ENCODE data around the gene RNF215.

DNA sequence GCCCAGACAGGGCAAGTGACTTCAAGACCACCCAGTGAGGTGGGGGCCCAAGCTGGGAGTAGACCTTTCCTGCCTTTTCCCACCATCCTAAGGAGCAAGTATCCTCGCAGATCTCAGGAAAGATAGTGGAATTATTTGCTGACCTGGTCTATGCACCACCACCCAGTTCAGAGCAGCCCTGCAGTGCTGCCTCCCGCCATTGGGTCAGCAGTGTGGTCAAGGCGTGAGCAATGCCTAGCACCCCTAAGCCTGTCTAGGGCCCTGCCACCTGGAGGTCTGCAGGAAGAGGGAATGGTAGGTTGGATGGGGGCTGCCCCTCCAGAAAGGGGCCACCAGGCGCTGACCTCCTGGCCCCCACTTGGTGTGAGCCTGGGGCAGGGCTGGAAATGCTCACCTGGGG, 44.9 kb upstream of the RNF215 start:
- TF ChIP-seq, protein P1, sequence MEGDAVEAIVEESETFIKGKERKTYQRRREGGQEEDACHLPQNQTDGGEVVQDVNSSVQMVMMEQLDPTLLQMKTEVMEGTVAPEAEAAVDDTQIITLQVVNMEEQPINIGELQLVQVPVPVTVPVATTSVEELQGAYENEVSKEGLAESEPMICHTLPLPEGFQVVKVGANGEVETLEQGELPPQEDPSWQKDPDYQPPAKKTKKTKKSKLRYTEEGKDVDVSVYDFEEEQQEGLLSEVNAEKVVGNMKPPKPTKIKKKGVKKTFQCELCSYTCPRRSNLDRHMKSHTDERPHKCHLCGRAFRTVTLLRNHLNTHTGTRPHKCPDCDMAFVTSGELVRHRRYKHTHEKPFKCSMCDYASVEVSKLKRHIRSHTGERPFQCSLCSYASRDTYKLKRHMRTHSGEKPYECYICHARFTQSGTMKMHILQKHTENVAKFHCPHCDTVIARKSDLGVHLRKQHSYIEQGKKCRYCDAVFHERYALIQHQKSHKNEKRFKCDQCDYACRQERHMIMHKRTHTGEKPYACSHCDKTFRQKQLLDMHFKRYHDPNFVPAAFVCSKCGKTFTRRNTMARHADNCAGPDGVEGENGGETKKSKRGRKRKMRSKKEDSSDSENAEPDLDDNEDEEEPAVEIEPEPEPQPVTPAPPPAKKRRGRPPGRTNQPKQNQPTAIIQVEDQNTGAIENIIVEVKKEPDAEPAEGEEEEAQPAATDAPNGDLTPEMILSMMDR (conservative IDR thresholded peaks at IDR 0.05): no peak
- no peak for TF ChIP-seq EZH2 (IDR thresholded peaks at IDR 0.05; ENCODE audit: low read depth)
